ENCODE results near the gene RAB3B.
A peak's percentile ranks its signal among the peaks of the same experiment; 100 is the strongest.

The RAB3B gene

GRCh38 chr1:51956528-51957509 is 33.7 kb downstream of the RAB3B start:
- no peak for DNase-seq (ENCODE audit: low spot score)

- no peak for DNase-seq (ENCODE audit: low spot score)
These were observed 34.5 kb downstream of the RAB3B start for GRCh38 chr1:51955797-51956527.

- no peak for DNase-seq (ENCODE audit: low spot score)
These were observed 35.7 kb downstream of the RAB3B start for GRCh38 chr1:51954783-51955182.

GRCh38 chr1:51953079-51953478 is 37.4 kb downstream of the RAB3B start:
- DNase-seq (ENCODE audit: low spot score): no peak

- DNase-seq (ENCODE audit: low spot score): no peak
These were observed 37.9 kb downstream of the RAB3B start for GRCh38 chr1:51952638-51953037.

GRCh38 chr1:51950701-51951100 is 39.8 kb downstream of the RAB3B start:
- DNase-seq (ENCODE audit: low spot score): no peak

- DNase-seq (ENCODE audit: low spot score): no peak
These were observed 41.3 kb downstream of the RAB3B start for GRCh38 chr1:51949014-51949702.

- DNase-seq (ENCODE audit: low spot score): no peak
These were observed 42.0 kb downstream of the RAB3B start for GRCh38 chr1:51948491-51948915.

- DNase-seq (ENCODE audit: low spot score): no peak
These were observed 44.2 kb downstream of the RAB3B start for GRCh38 chr1:51946300-51946699.

- no peak for DNase-seq (ENCODE audit: low spot score)
These were observed 44.9 kb downstream of the RAB3B start for GRCh38 chr1:51945591-51945990.

- no peak for DNase-seq (ENCODE audit: low spot score)
These were observed 48.2 kb downstream of the RAB3B start for GRCh38 chr1:51942281-51942680.

- DNase-seq (ENCODE audit: low spot score): no peak
These were observed 49.0 kb downstream of the RAB3B start for GRCh38 chr1:51941528-51941927.

GRCh38 chr1:51937112-51937511 is 53.4 kb downstream of the RAB3B start:
- no peak for DNase-seq (ENCODE audit: low spot score)

- DNase-seq (ENCODE audit: low spot score): no peak
These were observed 54.0 kb downstream of the RAB3B start for GRCh38 chr1:51936531-51936930.

GRCh38 chr1:51933344-51933743 is 57.2 kb downstream of the RAB3B start:
- DNase-seq (ENCODE audit: low spot score): no peak

GRCh38 chr1:51930329-51930728 is 60.2 kb downstream of the RAB3B start:
- no peak for DNase-seq (ENCODE audit: low spot score)

GRCh38 chr1:51928896-51929295 is 61.6 kb downstream of the RAB3B start:
- DNase-seq (ENCODE audit: low spot score): no peak

- DNase-seq (ENCODE audit: low spot score): no peak
These were observed 63.5 kb downstream of the RAB3B start for GRCh38 chr1:51927029-51927428.

- DNase-seq (ENCODE audit: low spot score): peak; percentile 34
These were observed 64.2 kb downstream of the RAB3B start for GRCh38 chr1:51926171-51926812.

- no peak for DNase-seq (ENCODE audit: low spot score)
These were observed 66.0 kb downstream of the RAB3B start for GRCh38 chr1:51924455-51924854.

- DNase-seq (ENCODE audit: low spot score): no peak
These were observed 68.5 kb downstream of the RAB3B start for GRCh38 chr1:51922040-51922439.

- DNase-seq (ENCODE audit: low spot score): no peak
These were observed 70.4 kb downstream of the RAB3B start for GRCh38 chr1:51920130-51920529.
